Ovary (tissue), 9 donors: Measurements from ENCODE around the gene UBE3D. TPM values are rescaled to one million over a fixed set of nuclear protein-coding genes. Genes with fewer than 3 reads are reported as not detected.

Experiments used
- DNase-seq, 5 donors: peaks; one replicate each; pipeline ENCODE4 v3.0.0-alpha.2; 2019 to 2020
- H3K27ac ChIP-seq, 2 donors: fragments of 200-600 bp; one replicate each; pipeline versions ENCODE4 v1.5.1 to v1.8.0; 2019 to 2022
- H3K27me3 ChIP-seq: fragments of 200-600 bp; one replicate; pipeline ENCODE4 v1.8.0; 2022
- H3K36me3 ChIP-seq: fragments of 200-600 bp; sonication (generic); one replicate; pipeline ENCODE4 v1.5.1; 2019
- H3K4me1 ChIP-seq: one replicate; pipeline ENCODE4 v1.8.1; 2013; ENCODE audit warnings: mild to moderate bottlenecking, moderate library complexity; ENCODE audit not compliant: insufficient read depth
- H3K4me3 ChIP-seq: fragments of 200-600 bp; sonication (generic); one replicate; pipeline ENCODE4 v1.5.1; 2017
- H3K9me3 ChIP-seq, 2 donors: fragments of 200-600 bp in 1 of 2; sonication (generic) in 1 of 2; one replicate each; pipeline versions ENCODE4 v1.5.1 to v1.8.1; 2013 to 2019; ENCODE audit warnings: mild to moderate bottlenecking in 1 of 2, moderate library complexity in 1 of 2
- EP300 ChIP-seq: sonication (generic); formaldehyde crosslinking; IDR thresholded peaks from one replicate; pipeline ENCODE4 v1.6.1; 2017; ENCODE audit warnings: antibody characterized with exemption
- POLR2A ChIP-seq: fragments of 450-650 bp; IDR thresholded peaks from one replicate; pipeline ENCODE4 v1.6.1; 2017; ENCODE audit warnings: antibody characterized with exemption, mild to moderate bottlenecking, moderate library complexity
- WGBS, 3 donors: extraction: QIAGEN DNeasy Blood & Tissue Kit in 1 of 3; methylation state at CpG; one replicate each; pipeline versions ENCODE4 v1.1.5 to v1.1.7; 2013 to 2017; 5-methylcytosine and 5-hydroxymethylcytosine counted together
- intact Hi-C, 4 donors: fragments of 100-400 bp; cut with DNase I; formaldehyde crosslinking; loops; one replicate each; pipeline versions ENCODE4 v1.11.0 to v1.15.1; 2022 to 2023
- polyA plus RNA-seq, 2 donors: library from polyadenylated mRNA; stranded (reverse); fragments of 200-250 nt in 1 of 2; fragments of 350-450 nt in 1 of 2; fragmentation: Illumina TruSeq in 1 of 2; extraction: RNeasy Lipid Tissue Mini Kit (QIAGEN cat#74804) in 1 of 2; gene quantifications; one replicate each; pipeline ENCODE4 v1.2.3, GENCODE V29; 2013 to 2014
- total RNA-seq, 7 donors: library from RNA; depleted of rRNA in 2 of 7; stranded (reverse); fragments of >200 nt in 2 of 7; fragmentation: NEBNext Ultra II Directional in 3 of 7; extraction: Animal tissue kit (Norgen Biotek cat#: 25700) in 3 of 7; gene quantifications; one replicate each; pipeline versions ENCODE4 v1.1.0 to v1.2.4, GENCODE V29; 2016 to 2023
- TF ChIP-seq, protein P1 (sequence below), 3 donors: fragments of 450-650 bp in 2 of 3; fragments of 200-600 bp in 1 of 3; IDR thresholded peaks; one replicate each; pipeline versions ENCODE4 v1.5.1 to v1.8.0; 2016 to 2022; ENCODE audit warnings: antibody characterized with exemption in 3 of 3, mild to moderate bottlenecking in 1 of 3
- donor health status: DM: no; HTN: no; CAD: no; lungs with moderate emphysema.
- donor health status: DM: no; HTN: no; CAD: no.
- donor health status: Bipolar disorder and iron deficiency.
- donor health status: DM: yes; HTN: yes; CAD: no.
- donor health status: DM: no; HTN: no; CAD: no.
- donor health status: DM: yes; HTN: yes; CAD: no.

Gene UBE3D
- total and polyA plus RNA-seq, 9 donors: 3.3 to 13.1 (median 5.9) TPM

DNA sequence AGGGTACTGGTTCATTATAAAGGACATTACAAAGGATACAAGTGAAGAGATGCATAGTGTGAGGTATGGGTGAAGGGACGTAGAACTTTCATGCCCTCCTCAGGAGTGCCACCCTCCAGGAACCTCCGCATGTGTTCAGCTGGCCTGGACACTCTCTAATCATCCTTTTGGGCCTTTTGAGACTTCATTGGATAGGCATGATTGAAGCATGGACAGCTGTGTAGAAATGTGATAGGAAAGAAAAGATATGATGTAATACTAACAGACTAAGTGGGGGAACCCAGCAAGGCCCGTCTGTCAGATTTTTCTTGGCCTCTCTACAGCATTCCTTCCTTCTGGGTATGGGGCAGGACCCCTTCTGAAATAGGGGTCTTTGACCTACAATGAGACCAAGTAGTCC is 32.9 kb upstream of the UBE3D start:
- Histone ChIP-seq H3K4me3 (no peak overlapping the region), H3K4me1 (peaks cover 3% of the 10 kb centered on the region), H3K36me3 (no peaks in the 10 kb centered on the region), H3K27ac (no peak overlapping the region), H3K27me3 (no peaks in the 10 kb centered on the region), H3K9me3 (no peaks in the 10 kb centered on the region)
- WGBS, 3 donors: 92 to 96% (median 94%) methylated on average over 3 of the region's 3 CpGs
- TF ChIP-seq, protein P1, sequence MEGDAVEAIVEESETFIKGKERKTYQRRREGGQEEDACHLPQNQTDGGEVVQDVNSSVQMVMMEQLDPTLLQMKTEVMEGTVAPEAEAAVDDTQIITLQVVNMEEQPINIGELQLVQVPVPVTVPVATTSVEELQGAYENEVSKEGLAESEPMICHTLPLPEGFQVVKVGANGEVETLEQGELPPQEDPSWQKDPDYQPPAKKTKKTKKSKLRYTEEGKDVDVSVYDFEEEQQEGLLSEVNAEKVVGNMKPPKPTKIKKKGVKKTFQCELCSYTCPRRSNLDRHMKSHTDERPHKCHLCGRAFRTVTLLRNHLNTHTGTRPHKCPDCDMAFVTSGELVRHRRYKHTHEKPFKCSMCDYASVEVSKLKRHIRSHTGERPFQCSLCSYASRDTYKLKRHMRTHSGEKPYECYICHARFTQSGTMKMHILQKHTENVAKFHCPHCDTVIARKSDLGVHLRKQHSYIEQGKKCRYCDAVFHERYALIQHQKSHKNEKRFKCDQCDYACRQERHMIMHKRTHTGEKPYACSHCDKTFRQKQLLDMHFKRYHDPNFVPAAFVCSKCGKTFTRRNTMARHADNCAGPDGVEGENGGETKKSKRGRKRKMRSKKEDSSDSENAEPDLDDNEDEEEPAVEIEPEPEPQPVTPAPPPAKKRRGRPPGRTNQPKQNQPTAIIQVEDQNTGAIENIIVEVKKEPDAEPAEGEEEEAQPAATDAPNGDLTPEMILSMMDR (IDR thresholded peaks at IDR 0.05): no peak
- TF ChIP-seq POLR2A: no peak
- no peak for TF ChIP-seq EP300
- no peak for DNase-seq
- intact Hi-C loops: no loop called here

DNA sequence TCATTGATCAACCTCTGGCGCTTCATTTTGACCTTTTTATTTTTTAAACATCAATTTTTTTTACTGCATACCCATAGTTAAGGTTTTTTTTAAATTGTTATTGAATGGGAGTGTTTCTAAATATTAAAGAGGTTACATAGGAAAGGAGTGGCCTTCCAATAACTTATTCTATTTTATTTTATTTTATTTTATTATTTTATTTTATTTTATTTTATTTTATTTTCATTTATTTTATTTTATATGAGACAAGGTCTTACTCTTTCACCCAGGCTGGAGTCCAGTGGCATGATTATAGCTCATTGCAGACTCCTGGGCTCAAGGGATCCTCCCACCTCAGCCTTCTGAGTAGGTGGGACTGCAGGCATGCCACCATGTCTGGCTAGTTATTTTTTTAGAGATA is 32.0 kb upstream of the UBE3D start:
- Histone ChIP-seq H3K9me3 (no peaks in the 10 kb centered on the region), H3K27me3 (no peaks in the 10 kb centered on the region), H3K36me3 (no peaks in the 10 kb centered on the region), H3K4me1 (peaks cover 3% of the 10 kb centered on the region), H3K27ac (no peak overlapping the region), H3K4me3 (no peak overlapping the region)
- intact Hi-C loops: no loop called here
- TF ChIP-seq, protein P1 (IDR thresholded peaks at IDR 0.05): no peak
- TF ChIP-seq EP300 (no peak), POLR2A (no peak)
- no peak for DNase-seq
- WGBS, 3 donors: 22 to 31% (median 28%) methylated on average over 1 of the region's 1 CpG

GRCh38 chr6:83097204-83097603 is 31.6 kb upstream of the UBE3D start:
- no peaks in the 10 kb centered on the region for H3K9me3 ChIP-seq
- no peak overlapping the region for H3K27ac ChIP-seq
- peaks cover 3% of the 10 kb centered on the region for H3K4me1 ChIP-seq
- intact Hi-C loops: no loop called here
- no peaks in the 10 kb centered on the region for H3K27me3 ChIP-seq
- WGBS, 3 donors: 20 to 21% (median 21%) methylated on average over 2 of the region's 2 CpGs
- no peaks in the 10 kb centered on the region for H3K36me3 ChIP-seq
- no peak overlapping the region for H3K4me3 ChIP-seq
- TF ChIP-seq POLR2A (no peak), EP300 (no peak)
- TF ChIP-seq, protein P1 (IDR thresholded peaks at IDR 0.05): no peak
- no peak for DNase-seq

- no peaks in the 10 kb centered on the region for H3K36me3 ChIP-seq
- 31 to 47% (median 46%) methylated on average over 2 of the region's 2 CpGs for WGBS, 3 donors
- peaks cover 3% of the 10 kb centered on the region for H3K4me1 ChIP-seq
- no peaks in the 10 kb centered on the region for H3K27me3 ChIP-seq
- no peak overlapping the region for H3K27ac ChIP-seq
- H3K9me3 ChIP-seq: no peaks in the 10 kb centered on the region
- intact Hi-C loops: no loop called here
- DNase-seq: no peak
- TF ChIP-seq, protein P1 (IDR thresholded peaks at IDR 0.05): no peak
- TF ChIP-seq POLR2A (no peak), EP300 (no peak)
- no peak overlapping the region for H3K4me3 ChIP-seq
Observed at GRCh38 chr6:83096791-83097190, 31.1 kb upstream of the UBE3D start.
